ENCODE data around the gene C1QTNF8.

Gene C1QTNF8

DNA sequence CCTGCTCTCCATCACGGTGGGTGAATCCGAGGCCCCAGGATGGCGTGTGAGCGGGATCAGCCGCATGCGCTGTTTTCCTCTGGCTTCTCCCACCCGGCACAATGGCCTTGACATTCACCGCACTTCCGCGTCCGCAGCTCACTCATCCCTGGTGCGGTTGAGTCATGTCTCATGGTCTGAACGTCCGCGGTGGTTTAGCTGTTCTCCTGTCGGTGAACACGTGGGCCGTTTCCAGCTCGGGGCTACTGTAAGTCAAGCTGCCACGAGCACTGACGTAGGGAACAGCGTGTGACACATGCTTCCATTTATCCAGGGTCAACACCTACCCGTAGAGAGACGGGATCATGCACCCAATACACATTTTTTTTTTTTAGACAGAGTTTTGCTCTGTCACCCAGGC, 41.6 kb upstream of the C1QTNF8 start:
- TF ChIP-seq PPARA (CRISPR knock-in tag; IDR thresholded peaks at IDR 0.05; ENCODE audit: borderline replicate concordance) (no peak), OSR1 (CRISPR knock-in tag; IDR thresholded peaks at IDR 0.05) (no peak), TSHZ2 (CRISPR knock-in tag; IDR thresholded peaks at IDR 0.05) (no peak), BACH2 (CRISPR knock-in tag; IDR thresholded peaks at IDR 0.05; ENCODE audit: borderline replicate concordance) (no peak), TOX (CRISPR knock-in tag; IDR thresholded peaks at IDR 0.05; ENCODE audit: borderline replicate concordance) (no peak), CSDC2 (CRISPR knock-in tag; IDR thresholded peaks at IDR 0.05) (no peak), RARB (CRISPR knock-in tag; IDR thresholded peaks at IDR 0.05) (no peak), ZFP30 (CRISPR knock-in tag; IDR thresholded peaks at IDR 0.05) (no peak), ISL1 (CRISPR knock-in tag; IDR thresholded peaks at IDR 0.05) (no peak), ARNTL (CRISPR knock-in tag; IDR thresholded peaks at IDR 0.05; ENCODE audit: borderline replicate concordance, low read depth) (no peak), ZC3H10 (CRISPR knock-in tag; IDR thresholded peaks at IDR 0.05) (no peak)
- TF ChIP-seq, protein P1, sequence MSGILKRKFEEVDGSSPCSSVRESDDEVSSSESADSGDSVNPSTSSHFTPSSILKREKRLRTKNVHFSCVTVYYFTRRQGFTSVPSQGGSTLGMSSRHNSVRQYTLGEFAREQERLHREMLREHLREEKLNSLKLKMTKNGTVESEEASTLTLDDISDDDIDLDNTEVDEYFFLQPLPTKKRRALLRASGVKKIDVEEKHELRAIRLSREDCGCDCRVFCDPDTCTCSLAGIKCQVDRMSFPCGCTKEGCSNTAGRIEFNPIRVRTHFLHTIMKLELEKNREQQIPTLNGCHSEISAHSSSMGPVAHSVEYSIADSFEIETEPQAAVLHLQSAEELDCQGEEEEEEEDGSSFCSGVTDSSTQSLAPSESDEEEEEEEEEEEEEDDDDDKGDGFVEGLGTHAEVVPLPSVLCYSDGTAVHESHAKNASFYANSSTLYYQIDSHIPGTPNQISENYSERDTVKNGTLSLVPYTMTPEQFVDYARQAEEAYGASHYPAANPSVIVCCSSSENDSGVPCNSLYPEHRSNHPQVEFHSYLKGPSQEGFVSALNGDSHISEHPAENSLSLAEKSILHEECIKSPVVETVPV (CRISPR knock-in tag; IDR thresholded peaks at IDR 0.05): no peak
- TF ChIP-seq, protein P2, sequence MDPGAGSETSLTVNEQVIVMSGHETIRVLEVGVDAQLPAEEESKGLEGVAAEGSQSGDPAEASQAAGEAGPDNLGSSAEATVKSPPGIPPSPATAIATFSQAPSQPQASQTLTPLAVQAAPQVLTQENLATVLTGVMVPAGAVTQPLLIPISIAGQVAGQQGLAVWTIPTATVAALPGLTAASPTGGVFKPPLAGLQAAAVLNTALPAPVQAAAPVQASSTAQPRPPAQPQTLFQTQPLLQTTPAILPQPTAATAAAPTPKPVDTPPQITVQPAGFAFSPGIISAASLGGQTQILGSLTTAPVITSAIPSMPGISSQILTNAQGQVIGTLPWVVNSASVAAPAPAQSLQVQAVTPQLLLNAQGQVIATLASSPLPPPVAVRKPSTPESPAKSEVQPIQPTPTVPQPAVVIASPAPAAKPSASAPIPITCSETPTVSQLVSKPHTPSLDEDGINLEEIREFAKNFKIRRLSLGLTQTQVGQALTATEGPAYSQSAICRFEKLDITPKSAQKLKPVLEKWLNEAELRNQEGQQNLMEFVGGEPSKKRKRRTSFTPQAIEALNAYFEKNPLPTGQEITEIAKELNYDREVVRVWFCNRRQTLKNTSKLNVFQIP (CRISPR knock-in tag; IDR thresholded peaks at IDR 0.05; ENCODE audit: borderline replicate concordance, low read depth): no peak
- no peak; the same call in 2 of the 3 replicates for ATAC-seq

DNA sequence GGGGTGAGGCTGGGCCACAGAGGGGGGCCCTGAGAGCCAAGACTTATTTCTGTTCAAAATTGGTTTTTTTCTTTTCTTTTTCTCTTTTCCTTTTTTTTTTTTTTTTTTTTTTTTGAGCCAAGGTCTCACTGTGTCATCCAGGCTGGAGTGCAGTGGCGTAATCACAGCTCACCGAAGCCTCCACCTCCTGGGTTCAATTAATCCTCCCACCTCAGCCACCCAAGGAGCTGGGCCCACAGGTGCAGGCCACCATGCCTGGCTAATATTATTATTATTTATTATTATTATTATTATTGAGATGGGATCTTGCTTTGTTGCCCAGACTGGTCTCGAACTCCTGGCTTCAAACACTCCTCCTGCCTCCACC, 39.4 kb upstream of the C1QTNF8 start:
- ATAC-seq: no peak
- TF ChIP-seq BACH2 (CRISPR knock-in tag; IDR thresholded peaks at IDR 0.05; ENCODE audit: borderline replicate concordance) (no peak), PATZ1 (CRISPR knock-in tag; IDR thresholded peaks at IDR 0.05; ENCODE audit: borderline replicate concordance) (no peak), ZFP30 (CRISPR knock-in tag; IDR thresholded peaks at IDR 0.05) (no peak), ZFP3 (CRISPR knock-in tag; IDR thresholded peaks at IDR 0.05) (no peak), RARB (CRISPR knock-in tag; IDR thresholded peaks at IDR 0.05) (no peak), TOX (CRISPR knock-in tag; IDR thresholded peaks at IDR 0.05; ENCODE audit: borderline replicate concordance) (no peak), TCF4 (CRISPR knock-in tag; IDR thresholded peaks at IDR 0.05; ENCODE audit: borderline replicate concordance) (no peak), TSHZ2 (CRISPR knock-in tag; IDR thresholded peaks at IDR 0.05) (no peak)
- TF ChIP-seq, protein P1 (CRISPR knock-in tag; IDR thresholded peaks at IDR 0.05): no peak
- TF ChIP-seq, protein P3, sequence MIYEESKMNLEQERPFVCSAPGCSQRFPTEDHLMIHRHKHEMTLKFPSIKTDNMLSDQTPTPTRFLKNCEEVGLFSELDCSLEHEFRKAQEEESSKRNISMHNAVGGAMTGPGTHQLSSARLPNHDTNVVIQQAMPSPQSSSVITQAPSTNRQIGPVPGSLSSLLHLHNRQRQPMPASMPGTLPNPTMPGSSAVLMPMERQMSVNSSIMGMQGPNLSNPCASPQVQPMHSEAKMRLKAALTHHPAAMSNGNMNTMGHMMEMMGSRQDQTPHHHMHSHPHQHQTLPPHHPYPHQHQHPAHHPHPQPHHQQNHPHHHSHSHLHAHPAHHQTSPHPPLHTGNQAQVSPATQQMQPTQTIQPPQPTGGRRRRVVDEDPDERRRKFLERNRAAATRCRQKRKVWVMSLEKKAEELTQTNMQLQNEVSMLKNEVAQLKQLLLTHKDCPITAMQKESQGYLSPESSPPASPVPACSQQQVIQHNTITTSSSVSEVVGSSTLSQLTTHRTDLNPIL (CRISPR knock-in tag; IDR thresholded peaks at IDR 0.05; ENCODE audit: low read depth): no peak
- TF ChIP-seq, protein P2 (CRISPR knock-in tag; IDR thresholded peaks at IDR 0.05; ENCODE audit: borderline replicate concordance, low read depth): no peak

Measured in SK-N-SH treated with all-trans-retinoic acid at 6 μM for 48 hours (cell line).